GM19351 (cell line): Measurements from ENCODE around the gene SYT4.

Experiments used
- ATAC-seq: cut with Tn5 transposase; IDR thresholded peaks from one replicate; pipeline ENCODE4 v1.9.1; 2021; ENCODE audit warnings: mild to moderate bottlenecking, moderate library complexity; ENCODE audit not compliant: unreplicated experiment

The SYT4 gene

GRCh38 chr18:43222501-43222900 is 54.8 kb downstream of the SYT4 start:
- no peak for ATAC-seq

- no peak for ATAC-seq
Measured at GRCh38 chr18:43220691-43221090, 56.6 kb downstream of the SYT4 start.
